GM19463 (cell line): ENCODE results near the gene CACNB1.

Source experiments
- ATAC-seq: cut with Tn5 transposase; IDR thresholded peaks from one replicate; pipeline ENCODE4 v1.9.1; 2021; ENCODE audit warnings: mild to moderate bottlenecking, moderate library complexity; ENCODE audit not compliant: unreplicated experiment

Gene CACNB1

GRCh38 chr17:39204245-39204644 lies 6.8 kb upstream of the CACNB1 start:
- ATAC-seq, result no peak

GRCh38 chr17:39200957-39201510 lies 3.6 kb upstream of the CACNB1 start:
- ATAC-seq, result no peak

- ATAC-seq, result peak; percentile 63
Measured at GRCh38 chr17:39200070-39200879, 2.8 kb upstream of the CACNB1 start, which contains the start of gene RPL19. TSS of gene RPL19 (plus strand) at chr17:39200283. CDS start at chr17:39200345, 62 bp downstream.

GRCh38 chr17:39199820-39200069 lies 2.3 kb upstream of the CACNB1 start:
- peak; percentile 56 for ATAC-seq

GRCh38 chr17:39198186-39198566 lies 707 bp upstream of the CACNB1 start:
- ATAC-seq, result no peak

- no peak for ATAC-seq
Measured at GRCh38 chr17:39196808-39197291, 619 bp downstream of the CACNB1 start.

- no peak for ATAC-seq
Measured at GRCh38 chr17:39196241-39196807, 1.1 kb downstream of the CACNB1 start.

GRCh38 chr17:39195568-39196160 lies 1.8 kb downstream of the CACNB1 start:
- ATAC-seq, result no peak

- ATAC-seq, result no peak
Measured at GRCh38 chr17:39194985-39195524, 2.4 kb downstream of the CACNB1 start.

- ATAC-seq, result no peak
Measured at GRCh38 chr17:39194089-39194984, 3.1 kb downstream of the CACNB1 start.

- no peak for ATAC-seq
Measured at GRCh38 chr17:39193346-39193745, 4.1 kb downstream of the CACNB1 start.

GRCh38 chr17:39192901-39193300 lies 4.6 kb downstream of the CACNB1 start:
- ATAC-seq, result no peak

- no peak for ATAC-seq
Measured at GRCh38 chr17:39191750-39192510, 5.5 kb downstream of the CACNB1 start.

- no peak for ATAC-seq
Measured at GRCh38 chr17:39187152-39187830, 10.2 kb downstream of the CACNB1 start.

GRCh38 chr17:39186481-39187002 lies 10.9 kb downstream of the CACNB1 start:
- no peak for ATAC-seq

GRCh38 chr17:39183720-39184119 lies 13.7 kb downstream of the CACNB1 start:
- no peak for ATAC-seq

- ATAC-seq, result no peak
Measured at GRCh38 chr17:39183045-39183444, 14.4 kb downstream of the CACNB1 start.

- ATAC-seq, result no peak
Measured at GRCh38 chr17:39181303-39181702, 16.2 kb downstream of the CACNB1 start.

GRCh38 chr17:39178536-39178935 lies 18.9 kb downstream of the CACNB1 start:
- no peak for ATAC-seq
